Activated effector memory CD4-positive, alpha-beta T cell treated with anti-CD3 and anti-CD28 coated beads, Interleukin-2, amount 50 U/mL, for 16 hours (primary cell): ENCODE data around the gene EPS15.

Source experiments
- DNase-seq: peaks from one replicate; pipeline ENCODE4 v3.0.0-alpha.2; 2020

EPS15 gene

DNA sequence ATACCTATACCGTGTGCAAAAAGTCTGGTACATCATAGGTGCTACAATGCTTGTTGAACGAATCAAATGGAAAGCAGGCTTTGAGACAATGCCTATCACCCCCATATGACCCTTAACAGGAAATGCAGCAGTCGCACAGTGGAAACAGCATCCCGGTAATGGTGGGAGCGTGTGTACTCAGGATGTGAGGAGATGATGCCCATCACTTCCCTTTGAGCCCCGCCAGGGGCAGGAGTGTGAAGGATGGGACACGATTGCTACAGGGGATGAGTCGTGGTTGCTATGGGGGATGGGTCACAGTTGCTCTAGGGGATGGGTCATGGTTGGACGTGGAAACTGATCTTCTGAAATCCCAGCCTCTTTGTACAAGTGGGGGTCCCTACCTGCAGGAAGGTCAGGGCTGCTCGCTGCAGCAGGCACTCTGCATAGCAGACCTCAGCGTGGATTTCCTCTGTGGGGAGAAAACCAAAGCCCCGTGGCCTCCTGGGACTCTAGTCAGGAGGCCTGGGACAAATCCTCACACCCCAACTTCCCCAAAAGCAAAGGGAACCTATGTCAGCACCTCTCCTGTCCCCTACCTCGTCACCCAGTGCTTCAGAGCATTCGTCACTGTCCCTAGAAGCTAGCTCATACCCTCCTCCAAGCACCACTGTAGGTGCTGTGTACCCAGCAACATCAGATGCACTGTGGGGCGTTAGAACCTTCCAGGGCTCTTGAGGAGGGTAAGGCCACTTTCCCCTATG, 208.0 kb downstream of the EPS15 start:
- DNase-seq = no peak

GRCh38 chr1:51309291-51309690, 209.8 kb downstream of the EPS15 start:
- no peak for DNase-seq

DNA sequence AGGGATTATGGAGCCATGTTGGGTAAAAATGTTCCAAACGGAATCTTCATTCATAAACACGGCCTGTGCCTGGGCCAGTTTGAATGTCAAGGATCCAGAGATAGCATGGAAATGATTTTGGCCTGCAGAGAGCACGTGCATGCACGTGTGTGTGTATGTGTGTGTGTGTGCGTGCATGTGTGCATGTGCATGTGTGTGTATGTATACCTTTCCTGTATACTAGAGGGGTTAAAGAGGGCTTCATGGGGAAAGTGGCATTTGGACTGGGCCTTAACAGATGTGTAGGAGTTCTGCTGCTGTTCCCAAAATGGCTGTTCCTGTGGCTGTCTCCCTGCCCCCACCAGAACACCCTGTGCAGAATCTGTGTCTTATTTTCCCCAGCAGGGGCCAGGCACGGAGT, 210.4 kb downstream of the EPS15 start:
- DNase-seq = no peak

- no peak for DNase-seq
Measured at GRCh38 chr1:51306950-51307349, 212.1 kb downstream of the EPS15 start.

GRCh38 chr1:51305371-51305823, 213.7 kb downstream of the EPS15 start:
- DNase-seq = no peak

DNA sequence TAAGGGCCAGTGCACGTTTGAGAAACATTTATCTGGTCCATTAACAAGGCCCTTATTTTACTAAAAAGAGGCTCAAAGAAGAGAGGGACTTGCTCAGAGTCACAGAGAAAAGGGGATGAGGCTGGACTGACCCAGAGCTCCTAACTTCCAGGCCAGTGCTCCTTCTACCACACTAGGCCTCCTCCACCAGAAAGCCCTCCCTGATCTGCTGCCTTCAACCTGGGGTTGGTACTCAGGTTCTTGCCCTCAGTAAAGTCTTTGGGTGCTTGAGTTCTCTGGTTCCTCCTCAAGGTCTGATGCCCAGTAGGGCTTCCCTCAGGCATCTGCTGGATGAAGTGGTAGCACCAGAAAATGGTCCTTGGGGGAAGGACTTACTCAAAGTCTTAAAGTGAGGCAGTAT, 214.7 kb downstream of the EPS15 start:
- no peak for DNase-seq
